Ureter (tissue), 1 donor: Measurements from ENCODE around the gene TPK1. TPM values are rescaled to one million over a fixed set of nuclear protein-coding genes. Genes with fewer than 3 reads are reported as not detected.

Experiments
- DNase-seq: peaks from one replicate; pipeline ENCODE4 v3.0.0-alpha.2; 2020; ENCODE audit warnings: low spot score
- total RNA-seq: library from RNA; stranded (reverse); gene quantifications from one replicate; pipeline ENCODE4 v1.2.4, GENCODE V29; 2023
- donor health status: DM: yes; HTN: yes; CAD: no.

TPK1 gene
- total RNA-seq, 1 donor from 2014 or later = 12.7 TPM

GRCh38 chr7:144410441-144410840, 425.4 kb downstream of the TPK1 start:
- no peak for DNase-seq

GRCh38 chr7:144408121-144408520, 427.7 kb downstream of the TPK1 start:
- DNase-seq = no peak

GRCh38 chr7:144407266-144407931, 428.5 kb downstream of the TPK1 start:
- DNase-seq = peak; percentile 45

- DNase-seq = no peak
Measured at GRCh38 chr7:144404946-144405345, 430.9 kb downstream of the TPK1 start.

GRCh38 chr7:144403649-144404061, 432.2 kb downstream of the TPK1 start, which contains the start of gene NOBOX:
Gene NOBOX (minus strand): TSS chr7:144403693.
- DNase-seq = no peak

GRCh38 chr7:144403102-144403501, 432.8 kb downstream of the TPK1 start:
- no peak for DNase-seq
